ENCODE data around the gene ACTN3. TPM values are rescaled to one million over a fixed set of nuclear protein-coding genes. Genes with fewer than 3 reads are reported as not detected.
A peak's percentile ranks its signal among the peaks of the same experiment; 100 is the strongest.

The ACTN3 gene
- total RNA-seq, 1 experiment from 2014 or later, result 18.5 TPM

DNA sequence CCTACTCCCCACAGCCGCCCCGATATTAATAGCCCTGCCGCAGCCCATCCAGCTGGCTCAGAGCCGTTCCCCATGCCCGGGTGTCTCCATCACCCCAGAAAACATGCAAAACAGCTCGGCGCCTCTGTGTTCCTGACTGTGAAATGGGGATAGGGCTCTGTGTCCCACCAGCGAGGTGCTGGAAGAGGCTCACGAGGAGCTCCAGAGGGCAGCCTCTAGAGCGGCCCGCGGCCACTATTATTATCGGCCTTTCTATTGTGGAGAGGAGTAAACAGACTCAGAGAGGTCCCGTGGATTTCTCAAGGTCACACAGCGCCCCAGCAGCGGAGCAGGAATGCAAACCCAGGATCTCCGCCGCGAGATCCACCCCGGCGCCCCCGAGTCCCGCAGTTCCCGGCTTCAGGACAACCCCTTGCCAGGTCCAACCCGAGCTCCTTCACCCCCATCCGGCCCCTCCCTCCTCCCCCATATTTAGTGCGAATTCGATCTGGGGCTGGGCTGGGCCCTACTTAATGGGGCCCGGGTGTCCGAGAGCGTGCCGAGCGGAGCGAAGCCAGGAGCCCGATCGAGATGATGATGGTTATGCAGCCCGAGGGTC, at the start of gene ACTN3 (continued):
- TF ChIP-seq HMGA2 (CRISPR knock-in tag; IDR thresholded peaks at IDR 0.05) (no peak), KAT7 (CRISPR knock-in tag; IDR thresholded peaks at IDR 0.05; ENCODE audit: borderline replicate concordance) (no peak), ETV6 (CRISPR knock-in tag; IDR thresholded peaks at IDR 0.05) (no peak), GRHL2 (CRISPR knock-in tag; IDR thresholded peaks at IDR 0.05; ENCODE audit: insufficient replicate concordance, severe bottlenecking) (no peak), MYBL2 (CRISPR knock-in tag; IDR thresholded peaks at IDR 0.05) (peak; percentile 77; the same call in 1 of the 2 replicates), IRF2 (CRISPR knock-in tag; IDR thresholded peaks at IDR 0.05; ENCODE audit: borderline replicate concordance, low read depth) (no peak), ZNF396 (CRISPR knock-in tag; IDR thresholded peaks at IDR 0.05; ENCODE audit: borderline replicate concordance) (peak; percentile 85; the same call in 1 of the 2 replicates), TCF7 (CRISPR knock-in tag; IDR thresholded peaks at IDR 0.05; ENCODE audit: low read depth) (no peak), MXD4 (CRISPR knock-in tag; IDR thresholded peaks at IDR 0.05; ENCODE audit: borderline replicate concordance) (peak; percentile 61; the same call in 1 of the 2 replicates), PRRX2 (CRISPR knock-in tag; IDR thresholded peaks at IDR 0.05) (0 out of 2 replicates have a peak, but pooled peaks have one; percentile 46), ZNF423 (CRISPR knock-in tag; IDR thresholded peaks at IDR 0.05) (no peak), RORB (CRISPR knock-in tag; IDR thresholded peaks at IDR 0.05) (no peak), CBFB (CRISPR knock-in tag; IDR thresholded peaks at IDR 0.05; ENCODE audit: low read depth) (no peak), ESRRA (CRISPR knock-in tag; IDR thresholded peaks at IDR 0.05; ENCODE audit: borderline replicate concordance) (no peak), FOXK1 (CRISPR knock-in tag; IDR thresholded peaks at IDR 0.05) (no peak; the same call in 1 of the 2 replicates), ZNF263 (CRISPR knock-in tag; IDR thresholded peaks at IDR 0.05; ENCODE audit: low read depth) (no peak), ZNF121 (CRISPR knock-in tag; IDR thresholded peaks at IDR 0.05) (0 out of 2 replicates have a peak, but pooled peaks have one; percentile 38), CREM (CRISPR knock-in tag; IDR thresholded peaks at IDR 0.05) (no peak), GTF2I (CRISPR knock-in tag; conservative IDR thresholded peaks at IDR 0.05) (peak; percentile 100)
- TF ChIP-seq, protein P1, sequence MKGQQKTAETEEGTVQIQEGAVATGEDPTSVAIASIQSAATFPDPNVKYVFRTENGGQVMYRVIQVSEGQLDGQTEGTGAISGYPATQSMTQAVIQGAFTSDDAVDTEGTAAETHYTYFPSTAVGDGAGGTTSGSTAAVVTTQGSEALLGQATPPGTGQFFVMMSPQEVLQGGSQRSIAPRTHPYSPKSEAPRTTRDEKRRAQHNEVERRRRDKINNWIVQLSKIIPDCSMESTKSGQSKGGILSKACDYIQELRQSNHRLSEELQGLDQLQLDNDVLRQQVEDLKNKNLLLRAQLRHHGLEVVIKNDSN (CRISPR knock-in tag; IDR thresholded peaks at IDR 0.05), result no peak
- TF ChIP-seq, protein P2, sequence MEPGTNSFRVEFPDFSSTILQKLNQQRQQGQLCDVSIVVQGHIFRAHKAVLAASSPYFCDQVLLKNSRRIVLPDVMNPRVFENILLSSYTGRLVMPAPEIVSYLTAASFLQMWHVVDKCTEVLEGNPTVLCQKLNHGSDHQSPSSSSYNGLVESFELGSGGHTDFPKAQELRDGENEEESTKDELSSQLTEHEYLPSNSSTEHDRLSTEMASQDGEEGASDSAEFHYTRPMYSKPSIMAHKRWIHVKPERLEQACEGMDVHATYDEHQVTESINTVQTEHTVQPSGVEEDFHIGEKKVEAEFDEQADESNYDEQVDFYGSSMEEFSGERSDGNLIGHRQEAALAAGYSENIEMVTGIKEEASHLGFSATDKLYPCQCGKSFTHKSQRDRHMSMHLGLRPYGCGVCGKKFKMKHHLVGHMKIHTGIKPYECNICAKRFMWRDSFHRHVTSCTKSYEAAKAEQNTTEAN (CRISPR knock-in tag; IDR thresholded peaks at IDR 0.05), result no peak
- TF ChIP-seq, protein P3, sequence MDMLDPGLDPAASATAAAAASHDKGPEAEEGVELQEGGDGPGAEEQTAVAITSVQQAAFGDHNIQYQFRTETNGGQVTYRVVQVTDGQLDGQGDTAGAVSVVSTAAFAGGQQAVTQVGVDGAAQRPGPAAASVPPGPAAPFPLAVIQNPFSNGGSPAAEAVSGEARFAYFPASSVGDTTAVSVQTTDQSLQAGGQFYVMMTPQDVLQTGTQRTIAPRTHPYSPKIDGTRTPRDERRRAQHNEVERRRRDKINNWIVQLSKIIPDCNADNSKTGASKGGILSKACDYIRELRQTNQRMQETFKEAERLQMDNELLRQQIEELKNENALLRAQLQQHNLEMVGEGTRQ (CRISPR knock-in tag; IDR thresholded peaks at IDR 0.05), result no peak; the same call in 1 of the 2 replicates
- TF ChIP-seq, protein P4, sequence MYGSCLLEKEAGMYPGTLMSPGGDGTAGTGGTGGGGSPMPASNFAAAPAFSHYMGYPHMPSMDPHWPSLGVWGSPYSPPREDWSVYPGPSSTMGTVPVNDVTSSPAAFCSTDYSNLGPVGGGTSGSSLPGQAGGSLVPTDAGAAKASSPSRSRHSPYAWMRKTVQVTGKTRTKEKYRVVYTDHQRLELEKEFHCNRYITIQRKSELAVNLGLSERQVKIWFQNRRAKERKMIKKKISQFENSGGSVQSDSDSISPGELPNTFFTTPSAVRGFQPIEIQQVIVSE (CRISPR knock-in tag; IDR thresholded peaks at IDR 0.05; ENCODE audit: borderline replicate concordance), result no peak
- TF ChIP-seq, protein P5, sequence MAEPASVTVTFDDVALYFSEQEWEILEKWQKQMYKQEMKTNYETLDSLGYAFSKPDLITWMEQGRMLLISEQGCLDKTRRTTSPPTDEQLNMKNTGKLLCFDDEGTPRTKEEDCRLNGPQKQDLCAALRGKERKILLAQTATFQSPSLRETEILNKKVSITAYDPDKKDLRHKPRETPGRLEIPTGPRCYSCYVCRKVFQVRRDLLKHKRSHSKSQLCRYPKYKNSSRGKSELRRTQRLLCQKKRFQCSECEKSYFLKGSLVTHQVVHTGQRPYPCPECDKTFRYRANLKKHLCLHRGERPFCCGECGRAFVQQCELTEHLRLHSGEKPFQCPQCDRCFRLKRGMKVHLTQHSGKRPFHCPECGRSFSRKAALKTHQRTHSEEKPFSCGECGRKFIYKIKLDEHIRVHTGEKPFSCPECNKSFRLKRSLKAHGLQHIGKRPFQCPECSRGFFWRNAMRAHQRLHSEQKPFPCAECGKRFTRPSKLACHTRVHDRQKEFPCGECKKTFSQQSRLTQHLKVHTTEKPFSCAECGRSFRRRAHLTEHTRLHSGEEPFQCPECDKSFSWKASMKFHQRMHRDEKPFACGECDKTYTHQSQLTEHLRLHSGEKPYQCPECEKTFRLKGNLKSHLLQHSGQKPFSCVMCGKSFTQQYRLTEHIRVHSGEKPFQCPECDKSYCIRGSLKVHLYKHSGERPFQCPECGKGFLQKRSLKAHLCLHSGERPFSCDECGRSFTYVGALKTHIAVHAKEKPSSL (CRISPR knock-in tag; conservative IDR thresholded peaks at IDR 0.05), result no peak
- TF ChIP-seq, protein P6, sequence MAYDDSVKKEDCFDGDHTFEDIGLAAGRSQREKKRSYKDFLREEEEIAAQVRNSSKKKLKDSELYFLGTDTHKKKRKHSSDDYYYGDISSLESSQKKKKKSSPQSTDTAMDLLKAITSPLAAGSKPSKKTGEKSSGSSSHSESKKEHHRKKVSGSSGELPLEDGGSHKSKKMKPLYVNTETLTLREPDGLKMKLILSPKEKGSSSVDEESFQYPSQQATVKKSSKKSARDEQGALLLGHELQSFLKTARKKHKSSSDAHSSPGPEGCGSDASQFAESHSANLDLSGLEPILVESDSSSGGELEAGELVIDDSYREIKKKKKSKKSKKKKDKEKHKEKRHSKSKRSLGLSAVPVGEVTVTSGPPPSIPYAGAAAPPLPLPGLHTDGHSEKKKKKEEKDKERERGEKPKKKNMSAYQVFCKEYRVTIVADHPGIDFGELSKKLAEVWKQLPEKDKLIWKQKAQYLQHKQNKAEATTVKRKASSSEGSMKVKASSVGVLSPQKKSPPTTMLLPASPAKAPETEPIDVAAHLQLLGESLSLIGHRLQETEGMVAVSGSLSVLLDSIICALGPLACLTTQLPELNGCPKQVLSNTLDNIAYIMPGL (CRISPR knock-in tag; IDR thresholded peaks at IDR 0.05), result no peak
- TF ChIP-seq, protein P7, sequence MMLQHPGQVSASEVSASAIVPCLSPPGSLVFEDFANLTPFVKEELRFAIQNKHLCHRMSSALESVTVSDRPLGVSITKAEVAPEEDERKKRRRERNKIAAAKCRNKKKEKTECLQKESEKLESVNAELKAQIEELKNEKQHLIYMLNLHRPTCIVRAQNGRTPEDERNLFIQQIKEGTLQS (CRISPR knock-in tag; conservative IDR thresholded peaks at IDR 0.05), result no peak
- TF ChIP-seq, protein P8, sequence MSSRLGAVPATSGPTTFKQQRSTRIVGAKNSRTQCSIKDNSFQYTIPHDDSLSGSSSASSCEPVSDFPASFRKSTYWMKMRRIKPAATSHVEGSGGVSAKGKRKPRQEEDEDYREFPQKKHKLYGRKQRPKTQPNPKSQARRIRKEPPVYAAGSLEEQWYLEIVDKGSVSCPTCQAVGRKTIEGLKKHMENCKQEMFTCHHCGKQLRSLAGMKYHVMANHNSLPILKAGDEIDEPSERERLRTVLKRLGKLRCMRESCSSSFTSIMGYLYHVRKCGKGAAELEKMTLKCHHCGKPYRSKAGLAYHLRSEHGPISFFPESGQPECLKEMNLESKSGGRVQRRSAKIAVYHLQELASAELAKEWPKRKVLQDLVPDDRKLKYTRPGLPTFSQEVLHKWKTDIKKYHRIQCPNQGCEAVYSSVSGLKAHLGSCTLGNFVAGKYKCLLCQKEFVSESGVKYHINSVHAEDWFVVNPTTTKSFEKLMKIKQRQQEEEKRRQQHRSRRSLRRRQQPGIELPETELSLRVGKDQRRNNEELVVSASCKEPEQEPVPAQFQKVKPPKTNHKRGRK (CRISPR knock-in tag; IDR thresholded peaks at IDR 0.05; ENCODE audit: borderline replicate concordance), result no peak
